OCI-LY3 (cell line): ENCODE data around the gene UBE2QL1.

Experiments
- CTCF ChIP-seq: fragments of 200-600, 300-600 bp; sonication (generic); IDR thresholded peaks from 2 replicates; pipeline ENCODE4 v1.5.1; 2014; ENCODE audit warnings: antibody characterized with exemption, low read length, low read depth
- EZH2phosphoT487 ChIP-seq: fragments of 200-600 bp; shearing (Covaris generic); IDR thresholded peaks from 2 replicates; pipeline ENCODE4 v1.6.1; 2018; ENCODE audit warnings: antibody characterized with exemption, mixed run types, low read depth

- TF ChIP-seq CTCF (no peak), EZH2phosphoT487 (no peak)
These were observed 94.7 kb downstream of the UBE2QL1 start for GRCh38 chr5:6543346-6543730.
